ENCODE data around the gene DNAJC6. TPM values are rescaled to one million over a fixed set of nuclear protein-coding genes. Genes with fewer than 3 reads are reported as not detected.
"Not testable (repeated sequence)": the region's sequence is repeated elsewhere in the genome, so short reads cannot be mapped to it uniquely, and the experiment has no call there.

DNAJC6 gene
- total RNA-seq, 1 donor from 2014 or later, result 120 TPM

DNA sequence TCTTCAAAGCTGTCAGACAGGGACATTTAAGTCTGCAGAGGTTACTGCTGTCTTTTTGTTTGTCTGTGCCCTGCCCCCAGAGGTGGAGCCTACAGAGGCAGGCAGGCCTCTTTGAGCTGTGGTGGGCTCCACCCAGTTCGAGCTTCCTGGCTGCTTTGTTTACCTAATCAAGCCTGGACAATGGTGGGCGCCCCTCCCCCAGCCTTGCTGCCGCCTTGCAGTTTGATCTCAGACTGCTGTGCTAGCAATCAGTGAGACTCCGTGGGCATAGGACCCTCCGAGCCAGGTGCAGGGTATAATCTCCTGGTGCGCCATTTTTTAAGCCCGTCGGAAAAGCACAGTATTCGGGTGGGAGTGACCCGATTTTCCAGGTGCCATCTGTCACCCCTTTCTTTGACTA is 146.3 kb downstream of the DNAJC6 start:
- not testable (repeated sequence) for DNase-seq (ENCODE audit: low spot score in 2 of 2); FAIRE-seq

DNA sequence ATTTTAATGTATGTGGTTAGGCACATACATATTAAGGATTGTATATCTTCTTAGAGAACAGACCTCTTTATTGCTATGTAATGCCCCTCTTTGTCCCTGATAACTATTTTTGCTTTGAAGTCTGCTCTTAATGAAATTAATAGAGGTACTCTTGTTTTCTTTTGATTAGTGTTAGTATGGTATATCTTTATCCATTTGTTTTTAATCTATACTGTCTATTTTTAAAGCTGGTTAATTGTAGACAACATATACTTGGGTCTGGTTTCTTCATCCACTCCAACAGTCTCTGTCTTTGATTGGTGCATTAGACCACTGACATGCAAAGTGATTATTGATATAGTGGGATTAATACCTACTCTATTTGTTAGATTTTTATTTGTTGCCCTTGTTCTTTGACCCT is 147.1 kb downstream of the DNAJC6 start:
- DNase-seq (ENCODE audit: low spot score in 2 of 2) (no peak), FAIRE-seq (no peak)

DNA sequence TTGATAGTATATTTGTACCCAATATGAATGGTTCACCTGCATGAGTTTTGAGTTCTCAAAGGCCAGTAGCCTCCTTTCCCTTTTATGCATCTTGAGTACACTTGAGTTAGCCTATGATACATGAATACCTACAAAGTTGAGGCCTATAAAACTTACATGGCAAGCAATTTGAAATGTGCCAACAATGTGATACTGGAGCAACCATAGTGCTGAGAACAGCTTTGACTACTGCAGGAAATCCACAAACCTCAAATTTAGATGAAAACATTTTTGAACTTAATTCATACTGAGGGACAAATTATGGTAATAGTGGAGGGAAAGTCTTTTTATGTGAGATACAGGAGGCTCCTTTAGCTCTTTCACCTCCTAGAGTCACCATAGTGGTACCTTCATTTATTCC is 148.5 kb downstream of the DNAJC6 start:
- FAIRE-seq (no peak), DNase-seq (ENCODE audit: low spot score in 2 of 2) (no peak)

DNA sequence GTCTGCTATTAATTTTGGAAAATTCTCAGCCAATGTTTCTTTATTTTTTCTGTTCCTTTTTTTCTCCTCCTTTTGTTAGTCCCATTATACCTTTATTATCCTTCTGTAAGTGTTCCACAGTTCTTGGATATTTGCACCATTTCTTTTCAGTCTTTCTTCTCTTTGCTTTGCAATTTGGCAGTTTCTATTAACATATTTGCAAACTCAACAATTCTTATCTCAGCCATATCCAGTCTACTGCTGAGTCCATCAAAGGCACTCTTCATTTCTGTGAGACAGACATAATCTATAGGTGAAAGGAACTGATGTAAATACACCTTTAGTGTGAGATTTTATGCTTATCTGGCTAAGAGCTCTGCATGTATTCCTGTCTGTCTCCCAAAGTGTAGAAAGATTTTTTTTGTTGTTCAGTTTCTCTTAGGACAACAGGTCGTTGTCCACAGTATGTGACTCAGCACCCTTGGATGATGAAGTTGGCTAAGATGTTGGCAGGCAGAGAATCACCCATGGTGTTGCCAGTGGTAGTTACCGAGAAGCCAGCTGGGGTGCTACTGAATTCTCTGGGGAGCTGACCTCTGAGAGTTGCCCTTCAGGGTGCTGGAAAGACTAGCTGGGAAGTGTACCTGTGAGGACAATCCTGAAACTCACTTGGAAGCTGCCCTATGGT is 149.5 kb downstream of the DNAJC6 start:
- no peak for FAIRE-seq
- no peak for DNase-seq (ENCODE audit: low spot score in 2 of 2)

DNA sequence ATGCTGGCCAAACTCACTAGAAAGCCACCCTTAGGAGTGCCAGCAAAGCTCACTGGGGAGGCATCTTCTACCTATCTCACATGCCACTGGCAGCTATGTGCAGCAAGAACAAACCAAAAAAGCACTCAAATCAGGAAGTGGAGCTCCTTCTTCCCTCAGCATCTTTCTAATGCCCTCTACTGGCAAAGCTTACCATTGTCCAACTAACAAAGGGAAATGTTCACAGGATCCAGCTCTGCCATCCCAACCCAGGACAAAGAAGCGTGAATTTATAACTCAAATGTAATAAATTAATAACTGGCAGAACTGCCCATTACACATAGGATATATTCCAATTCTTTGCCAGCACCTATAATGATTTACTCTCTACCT is 150.0 kb downstream of the DNAJC6 start:
- DNase-seq (ENCODE audit: low spot score in 2 of 2) (peak in 1 of 2 donors; percentile 21), FAIRE-seq (no peak)

Small RNAs within 50 kb of the gene (small RNA-seq; reads per million reads assigned to genes)
- gene COX6CP13 (not detected), gene RNU2-15P (not detected)

Other genes with a start within 250 kb of the DNAJC6 start
- 9.0 TPM for gene AK4, start 161.3 kb upstream of the DNAJC6 start, total RNA-seq
- 9.8 TPM for gene LEPR, start 111.1 kb downstream of the DNAJC6 start, total RNA-seq
- 13.5 TPM for gene LEPROT, start 111.1 kb downstream of the DNAJC6 start, total RNA-seq

All from frontal cortex (tissue), 4 donors.